ENCODE measurements around the gene NDUFAF3.

NDUFAF3 gene

DNA sequence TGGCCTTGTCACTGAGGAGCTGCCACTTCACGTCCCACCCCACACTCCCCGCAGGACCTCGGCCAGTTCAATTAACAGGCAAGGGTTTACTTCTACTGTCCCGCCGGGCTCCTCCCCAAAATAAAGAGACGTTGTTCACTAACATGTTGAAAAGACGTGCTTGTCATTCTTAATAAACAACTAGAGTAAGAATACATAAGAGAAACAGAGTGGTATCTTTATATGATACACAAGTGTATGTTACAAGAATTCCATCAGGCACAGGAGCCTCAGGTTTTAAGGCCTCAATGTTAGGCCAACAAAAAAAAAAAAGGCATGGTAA lies 7.6 kb downstream of the NDUFAF3 start:
- TF ChIP-seq, protein P1, sequence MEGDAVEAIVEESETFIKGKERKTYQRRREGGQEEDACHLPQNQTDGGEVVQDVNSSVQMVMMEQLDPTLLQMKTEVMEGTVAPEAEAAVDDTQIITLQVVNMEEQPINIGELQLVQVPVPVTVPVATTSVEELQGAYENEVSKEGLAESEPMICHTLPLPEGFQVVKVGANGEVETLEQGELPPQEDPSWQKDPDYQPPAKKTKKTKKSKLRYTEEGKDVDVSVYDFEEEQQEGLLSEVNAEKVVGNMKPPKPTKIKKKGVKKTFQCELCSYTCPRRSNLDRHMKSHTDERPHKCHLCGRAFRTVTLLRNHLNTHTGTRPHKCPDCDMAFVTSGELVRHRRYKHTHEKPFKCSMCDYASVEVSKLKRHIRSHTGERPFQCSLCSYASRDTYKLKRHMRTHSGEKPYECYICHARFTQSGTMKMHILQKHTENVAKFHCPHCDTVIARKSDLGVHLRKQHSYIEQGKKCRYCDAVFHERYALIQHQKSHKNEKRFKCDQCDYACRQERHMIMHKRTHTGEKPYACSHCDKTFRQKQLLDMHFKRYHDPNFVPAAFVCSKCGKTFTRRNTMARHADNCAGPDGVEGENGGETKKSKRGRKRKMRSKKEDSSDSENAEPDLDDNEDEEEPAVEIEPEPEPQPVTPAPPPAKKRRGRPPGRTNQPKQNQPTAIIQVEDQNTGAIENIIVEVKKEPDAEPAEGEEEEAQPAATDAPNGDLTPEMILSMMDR (IDR thresholded peaks at IDR 0.05; ENCODE audit: low read depth, low read length): no peak
- H3K4me3 ChIP-seq (replicated peaks in 1 of 2; ENCODE audit: low read depth in 2 of 2, low read length in 2 of 2): no peak overlapping the region
- DNase-seq (ENCODE audit: low read depth in 2 of 2): no peak

GRCh38 chr3:49030321-49030720 lies 8.4 kb downstream of the NDUFAF3 start:
- TF ChIP-seq, protein P1 (IDR thresholded peaks at IDR 0.05; ENCODE audit: low read depth, low read length): no peak
- H3K4me3 ChIP-seq (replicated peaks in 1 of 2; ENCODE audit: low read depth in 2 of 2, low read length in 2 of 2): no peak overlapping the region
- no peak for DNase-seq (ENCODE audit: low read depth in 2 of 2)

GRCh38 chr3:49032646-49033304 lies 10.9 kb downstream of the NDUFAF3 start:
- TF ChIP-seq, protein P1 (IDR thresholded peaks at IDR 0.05; ENCODE audit: low read depth, low read length): no peak
- DNase-seq (ENCODE audit: low read depth in 2 of 2): peak in 1 of 2 donors; percentile 51
- H3K4me3 ChIP-seq (replicated peaks in 1 of 2; ENCODE audit: low read depth in 2 of 2, low read length in 2 of 2): no peak overlapping the region

GRCh38 chr3:49034650-49035049 lies 12.7 kb downstream of the NDUFAF3 start:
- H3K4me3 ChIP-seq (replicated peaks in 1 of 2; ENCODE audit: low read depth in 2 of 2, low read length in 2 of 2): no peak overlapping the region
- no peak for DNase-seq (ENCODE audit: low read depth in 2 of 2)
- TF ChIP-seq, protein P1 (IDR thresholded peaks at IDR 0.05; ENCODE audit: low read depth, low read length): no peak

GRCh38 chr3:49035281-49035680 lies 13.4 kb downstream of the NDUFAF3 start:
- TF ChIP-seq, protein P1 (IDR thresholded peaks at IDR 0.05; ENCODE audit: low read depth, low read length): no peak
- H3K4me3 ChIP-seq (replicated peaks in 1 of 2; ENCODE audit: low read depth in 2 of 2, low read length in 2 of 2): no peak overlapping the region
- no peak for DNase-seq (ENCODE audit: low read depth in 2 of 2)

DNA sequence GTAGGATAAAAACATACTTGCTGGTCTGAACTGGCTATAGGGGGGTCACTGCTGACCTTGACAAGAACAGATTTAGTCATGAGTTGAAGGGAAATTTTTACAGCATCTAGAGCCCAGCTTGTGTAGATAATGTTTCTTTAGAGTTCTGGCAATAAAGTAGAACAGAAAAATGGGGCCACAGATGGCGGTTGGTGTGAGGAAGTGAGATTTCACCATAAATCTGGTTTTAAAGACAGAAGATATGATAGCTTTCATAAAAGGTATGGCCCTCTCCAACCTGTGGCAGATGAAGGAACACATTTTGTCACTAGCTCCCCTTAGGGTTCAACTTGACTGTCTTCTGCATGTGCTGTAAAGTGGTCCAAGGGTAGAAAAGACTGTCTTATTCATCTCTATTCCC lies 31.6 kb downstream of the NDUFAF3 start:
- TF ChIP-seq, protein P1 (IDR thresholded peaks at IDR 0.05; ENCODE audit: low read depth, low read length): no peak
- no peak for DNase-seq (ENCODE audit: low read depth in 2 of 2)
- H3K4me3 ChIP-seq (replicated peaks in 1 of 2; ENCODE audit: low read depth in 2 of 2, low read length in 2 of 2): no peak overlapping the region

DNA sequence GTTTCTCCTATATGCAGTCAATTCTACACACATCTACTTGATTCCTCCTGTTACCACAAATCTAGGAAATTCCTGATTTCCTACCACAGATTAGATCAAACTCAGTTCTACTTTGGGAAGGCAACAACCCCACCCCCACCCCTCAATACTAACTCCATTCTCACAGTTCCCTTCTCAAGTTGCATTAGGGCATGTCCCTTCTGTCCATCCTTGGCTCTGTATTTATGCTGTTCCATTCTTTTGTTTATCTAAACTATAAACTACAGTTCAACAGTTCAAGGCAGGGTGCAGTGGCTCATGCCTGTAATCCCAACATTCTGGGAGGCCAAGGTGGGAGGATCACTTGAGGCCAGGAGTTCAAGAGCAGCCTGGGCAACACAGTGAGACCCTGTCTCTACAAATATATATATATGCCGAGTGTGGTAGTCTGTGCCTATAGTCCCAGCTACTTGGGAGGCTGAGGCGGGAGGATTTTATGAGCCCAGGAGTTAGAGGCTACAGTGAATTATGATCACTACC lies 32.5 kb downstream of the NDUFAF3 start:
- TF ChIP-seq, protein P1 (IDR thresholded peaks at IDR 0.05; ENCODE audit: low read depth, low read length): no peak
- no peak for DNase-seq (ENCODE audit: low read depth in 2 of 2)
- no peak overlapping the region for H3K4me3 ChIP-seq (replicated peaks in 1 of 2; ENCODE audit: low read depth in 2 of 2, low read length in 2 of 2)
